ENCODE results near the gene DECR2.
"Not testable (repeated sequence)": the region's sequence is repeated elsewhere in the genome, so short reads cannot be mapped to it uniquely, and the experiment has no call there.

DNA sequence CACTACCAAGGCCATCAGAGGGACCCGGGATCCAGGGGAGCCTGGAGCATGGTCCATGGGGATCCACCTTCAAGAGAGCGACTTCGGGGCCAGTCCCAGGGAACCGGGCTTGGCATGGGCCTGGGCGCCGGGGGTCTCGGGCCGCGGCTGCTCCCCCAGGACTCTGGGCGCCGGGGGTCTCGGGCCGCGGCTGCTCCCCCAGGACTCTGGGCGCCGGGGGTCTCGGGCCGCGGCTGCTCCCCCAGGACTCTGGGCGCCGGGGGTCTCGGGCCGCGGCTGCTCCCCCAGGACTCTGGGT lies 39.0 kb upstream of the DECR2 start:
- not testable (repeated sequence) for TF ChIP-seq YY1 (IDR thresholded peaks at IDR 0.05; ENCODE audit: extremely low read depth, insufficient replicate concordance, low read depth, low read length); POLR2AphosphoS5 (IDR thresholded peaks at IDR 0.05; ENCODE audit: low read depth, low read length); SRF (IDR thresholded peaks at IDR 0.05; ENCODE audit: low read depth); POLR2A (IDR thresholded peaks at IDR 0.05; ENCODE audit: borderline replicate concordance, extremely low read depth, insufficient read depth, insufficient read length); EZH2phosphoT487 (IDR thresholded peaks at IDR 0.05; ENCODE audit: borderline replicate concordance); SP1 (IDR thresholded peaks at IDR 0.05; ENCODE audit: low read depth); ZNF274 (IDR thresholded peaks at IDR 0.05; ENCODE audit: low read depth, low read length); RAD21 (IDR thresholded peaks at IDR 0.05; ENCODE audit: low read depth); JUND (IDR thresholded peaks at IDR 0.05); CBX3 (IDR thresholded peaks at IDR 0.05; ENCODE audit: low read depth)
- TF ChIP-seq, protein P1, sequence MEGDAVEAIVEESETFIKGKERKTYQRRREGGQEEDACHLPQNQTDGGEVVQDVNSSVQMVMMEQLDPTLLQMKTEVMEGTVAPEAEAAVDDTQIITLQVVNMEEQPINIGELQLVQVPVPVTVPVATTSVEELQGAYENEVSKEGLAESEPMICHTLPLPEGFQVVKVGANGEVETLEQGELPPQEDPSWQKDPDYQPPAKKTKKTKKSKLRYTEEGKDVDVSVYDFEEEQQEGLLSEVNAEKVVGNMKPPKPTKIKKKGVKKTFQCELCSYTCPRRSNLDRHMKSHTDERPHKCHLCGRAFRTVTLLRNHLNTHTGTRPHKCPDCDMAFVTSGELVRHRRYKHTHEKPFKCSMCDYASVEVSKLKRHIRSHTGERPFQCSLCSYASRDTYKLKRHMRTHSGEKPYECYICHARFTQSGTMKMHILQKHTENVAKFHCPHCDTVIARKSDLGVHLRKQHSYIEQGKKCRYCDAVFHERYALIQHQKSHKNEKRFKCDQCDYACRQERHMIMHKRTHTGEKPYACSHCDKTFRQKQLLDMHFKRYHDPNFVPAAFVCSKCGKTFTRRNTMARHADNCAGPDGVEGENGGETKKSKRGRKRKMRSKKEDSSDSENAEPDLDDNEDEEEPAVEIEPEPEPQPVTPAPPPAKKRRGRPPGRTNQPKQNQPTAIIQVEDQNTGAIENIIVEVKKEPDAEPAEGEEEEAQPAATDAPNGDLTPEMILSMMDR (IDR thresholded peaks at IDR 0.05 in 2 of 3, conservative IDR thresholded peaks at IDR 0.05 in 1 of 3; ENCODE audit: borderline replicate concordance in 1 of 3, insufficient read depth in 1 of 3, low read depth in 2 of 3, low read length in 2 of 3) = not testable (repeated sequence)
- TF ChIP-seq, protein P2, sequence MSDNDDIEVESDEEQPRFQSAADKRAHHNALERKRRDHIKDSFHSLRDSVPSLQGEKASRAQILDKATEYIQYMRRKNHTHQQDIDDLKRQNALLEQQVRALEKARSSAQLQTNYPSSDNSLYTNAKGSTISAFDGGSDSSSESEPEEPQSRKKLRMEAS (IDR thresholded peaks at IDR 0.05) = not testable (repeated sequence)
- TF ChIP-seq, protein P3, sequence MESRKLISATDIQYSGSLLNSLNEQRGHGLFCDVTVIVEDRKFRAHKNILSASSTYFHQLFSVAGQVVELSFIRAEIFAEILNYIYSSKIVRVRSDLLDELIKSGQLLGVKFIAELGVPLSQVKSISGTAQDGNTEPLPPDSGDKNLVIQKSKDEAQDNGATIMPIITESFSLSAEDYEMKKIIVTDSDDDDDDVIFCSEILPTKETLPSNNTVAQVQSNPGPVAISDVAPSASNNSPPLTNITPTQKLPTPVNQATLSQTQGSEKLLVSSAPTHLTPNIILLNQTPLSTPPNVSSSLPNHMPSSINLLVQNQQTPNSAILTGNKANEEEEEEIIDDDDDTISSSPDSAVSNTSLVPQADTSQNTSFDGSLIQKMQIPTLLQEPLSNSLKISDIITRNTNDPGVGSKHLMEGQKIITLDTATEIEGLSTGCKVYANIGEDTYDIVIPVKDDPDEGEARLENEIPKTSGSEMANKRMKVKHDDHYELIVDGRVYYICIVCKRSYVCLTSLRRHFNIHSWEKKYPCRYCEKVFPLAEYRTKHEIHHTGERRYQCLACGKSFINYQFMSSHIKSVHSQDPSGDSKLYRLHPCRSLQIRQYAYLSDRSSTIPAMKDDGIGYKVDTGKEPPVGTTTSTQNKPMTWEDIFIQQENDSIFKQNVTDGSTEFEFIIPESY (IDR thresholded peaks at IDR 0.05; ENCODE audit: extremely low read depth, insufficient replicate concordance, low read length) = not testable (repeated sequence)
- TF ChIP-seq, protein P4, sequence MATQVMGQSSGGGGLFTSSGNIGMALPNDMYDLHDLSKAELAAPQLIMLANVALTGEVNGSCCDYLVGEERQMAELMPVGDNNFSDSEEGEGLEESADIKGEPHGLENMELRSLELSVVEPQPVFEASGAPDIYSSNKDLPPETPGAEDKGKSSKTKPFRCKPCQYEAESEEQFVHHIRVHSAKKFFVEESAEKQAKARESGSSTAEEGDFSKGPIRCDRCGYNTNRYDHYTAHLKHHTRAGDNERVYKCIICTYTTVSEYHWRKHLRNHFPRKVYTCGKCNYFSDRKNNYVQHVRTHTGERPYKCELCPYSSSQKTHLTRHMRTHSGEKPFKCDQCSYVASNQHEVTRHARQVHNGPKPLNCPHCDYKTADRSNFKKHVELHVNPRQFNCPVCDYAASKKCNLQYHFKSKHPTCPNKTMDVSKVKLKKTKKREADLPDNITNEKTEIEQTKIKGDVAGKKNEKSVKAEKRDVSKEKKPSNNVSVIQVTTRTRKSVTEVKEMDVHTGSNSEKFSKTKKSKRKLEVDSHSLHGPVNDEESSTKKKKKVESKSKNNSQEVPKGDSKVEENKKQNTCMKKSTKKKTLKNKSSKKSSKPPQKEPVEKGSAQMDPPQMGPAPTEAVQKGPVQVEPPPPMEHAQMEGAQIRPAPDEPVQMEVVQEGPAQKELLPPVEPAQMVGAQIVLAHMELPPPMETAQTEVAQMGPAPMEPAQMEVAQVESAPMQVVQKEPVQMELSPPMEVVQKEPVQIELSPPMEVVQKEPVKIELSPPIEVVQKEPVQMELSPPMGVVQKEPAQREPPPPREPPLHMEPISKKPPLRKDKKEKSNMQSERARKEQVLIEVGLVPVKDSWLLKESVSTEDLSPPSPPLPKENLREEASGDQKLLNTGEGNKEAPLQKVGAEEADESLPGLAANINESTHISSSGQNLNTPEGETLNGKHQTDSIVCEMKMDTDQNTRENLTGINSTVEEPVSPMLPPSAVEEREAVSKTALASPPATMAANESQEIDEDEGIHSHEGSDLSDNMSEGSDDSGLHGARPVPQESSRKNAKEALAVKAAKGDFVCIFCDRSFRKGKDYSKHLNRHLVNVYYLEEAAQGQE (IDR thresholded peaks at IDR 0.05; ENCODE audit: low read depth) = not testable (repeated sequence)
